Measurements from ENCODE around the gene SPATA17.

DNA sequence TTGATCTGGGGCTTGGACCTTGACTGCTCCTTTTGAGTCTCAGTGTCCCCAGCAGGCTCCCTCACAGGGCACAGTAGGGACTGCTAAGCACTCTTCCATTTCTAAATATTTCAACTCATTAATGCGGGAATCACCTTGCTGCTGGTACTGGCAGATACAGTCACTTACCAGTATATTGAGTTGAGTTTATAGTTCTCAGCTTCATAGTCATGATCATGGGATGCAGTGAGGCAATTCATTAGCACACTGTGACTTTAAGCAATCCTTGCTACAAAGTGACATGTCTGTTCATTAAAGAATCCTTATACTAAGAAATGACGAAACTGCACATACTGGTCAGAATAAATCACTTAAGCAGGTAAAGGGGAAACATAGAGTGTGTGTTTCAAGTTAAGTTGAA is 240.8 kb downstream of the SPATA17 start:
- TF ChIP-seq POLR2AphosphoS5 (IDR thresholded peaks at IDR 0.05) (no peak), POLR2A (IDR thresholded peaks at IDR 0.05) (no peak), CTCF (IDR thresholded peaks at IDR 0.05) (no peak)
